A673 (cell line): ENCODE data around the gene NUTM2G.
"Not testable (repeated sequence)": the region's sequence is repeated elsewhere in the genome, so short reads cannot be mapped to it uniquely, and the experiment has no call there.

Experiments
- EZH2 ChIP-seq: fragments of 200-600 bp; sonication (generic); IDR thresholded peaks from 2 replicates; pipeline ENCODE4 v1.6.1; 2017; ENCODE audit warnings: borderline replicate concordance, low read depth, mild to moderate bottlenecking, mixed read lengths, antibody characterized with exemption, low read length; ENCODE audit not compliant: poor library complexity, severe bottlenecking
- TF ChIP-seq, protein P1 (sequence below): fragments of 300-800, 200-600 bp; sonication (generic); conservative IDR thresholded peaks from 2 replicates; pipeline ENCODE4 v1.5.1; 2017; ENCODE audit warnings: low read depth, mild to moderate bottlenecking, antibody characterized with exemption, low read length, moderate library complexity, mixed read lengths

DNA sequence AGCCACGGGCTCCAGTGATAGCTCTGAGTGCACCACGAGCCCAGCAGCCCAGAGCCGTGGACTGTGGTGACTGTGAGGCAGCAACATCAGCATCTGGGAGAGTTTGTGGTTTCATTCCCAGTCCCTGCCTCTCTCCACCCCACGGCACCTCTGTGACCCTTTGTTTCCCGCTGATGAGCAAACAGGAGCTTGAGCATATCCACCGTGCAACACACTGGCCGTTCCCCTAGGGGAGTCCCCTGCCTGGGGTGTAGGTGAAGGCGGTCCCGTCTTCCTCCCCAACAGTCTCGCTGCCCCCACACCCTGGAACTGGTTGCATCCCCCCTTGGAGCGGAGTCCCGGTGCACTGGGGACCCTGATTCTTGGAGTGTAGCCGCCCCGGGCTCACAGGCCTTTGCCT is 5.5 kb downstream of the NUTM2G start:
- TF ChIP-seq, protein P1, sequence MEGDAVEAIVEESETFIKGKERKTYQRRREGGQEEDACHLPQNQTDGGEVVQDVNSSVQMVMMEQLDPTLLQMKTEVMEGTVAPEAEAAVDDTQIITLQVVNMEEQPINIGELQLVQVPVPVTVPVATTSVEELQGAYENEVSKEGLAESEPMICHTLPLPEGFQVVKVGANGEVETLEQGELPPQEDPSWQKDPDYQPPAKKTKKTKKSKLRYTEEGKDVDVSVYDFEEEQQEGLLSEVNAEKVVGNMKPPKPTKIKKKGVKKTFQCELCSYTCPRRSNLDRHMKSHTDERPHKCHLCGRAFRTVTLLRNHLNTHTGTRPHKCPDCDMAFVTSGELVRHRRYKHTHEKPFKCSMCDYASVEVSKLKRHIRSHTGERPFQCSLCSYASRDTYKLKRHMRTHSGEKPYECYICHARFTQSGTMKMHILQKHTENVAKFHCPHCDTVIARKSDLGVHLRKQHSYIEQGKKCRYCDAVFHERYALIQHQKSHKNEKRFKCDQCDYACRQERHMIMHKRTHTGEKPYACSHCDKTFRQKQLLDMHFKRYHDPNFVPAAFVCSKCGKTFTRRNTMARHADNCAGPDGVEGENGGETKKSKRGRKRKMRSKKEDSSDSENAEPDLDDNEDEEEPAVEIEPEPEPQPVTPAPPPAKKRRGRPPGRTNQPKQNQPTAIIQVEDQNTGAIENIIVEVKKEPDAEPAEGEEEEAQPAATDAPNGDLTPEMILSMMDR = not testable (repeated sequence)
- not testable (repeated sequence) for TF ChIP-seq EZH2
